ENCODE measurements around the gene S100A9. TPM values are rescaled to one million over a fixed set of nuclear protein-coding genes. Genes with fewer than 3 reads are reported as not detected.

Gene S100A9
- total RNA-seq, 1 experiment from 2014 or later: 559 TPM

DNA sequence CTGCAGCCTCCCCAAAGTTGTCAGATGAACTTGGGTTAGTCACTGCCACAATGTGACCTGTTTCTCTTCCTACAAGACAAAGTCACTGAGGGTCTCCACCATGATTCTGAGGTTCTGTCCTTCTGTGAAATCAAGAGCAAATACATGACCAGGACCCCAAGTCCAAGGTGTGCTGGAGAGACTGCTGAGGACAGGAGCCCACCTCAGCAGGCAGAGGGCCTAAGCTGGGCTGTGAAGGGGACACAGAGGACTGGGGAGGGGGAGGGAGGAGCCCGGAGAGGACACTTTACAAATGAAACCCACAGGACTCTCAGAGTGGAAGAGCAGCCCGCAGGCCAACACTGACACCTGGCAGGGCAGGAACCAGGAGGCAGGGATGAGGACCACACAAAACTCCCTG is 48.2 kb upstream of the S100A9 start:
- no peak overlapping the region for H2AFZ ChIP-seq (ENCODE audit: low read length)
- no peaks in the 10 kb centered on the region for H3K36me3 ChIP-seq (ENCODE audit: low read depth, low read length)
- H3K4me1 ChIP-seq (ENCODE audit: insufficient read depth, low read length): no peaks in the 10 kb centered on the region
- no peaks in the 10 kb centered on the region for H3F3A ChIP-seq (ENCODE audit: low read length, unreplicated experiment)
- no peak overlapping the region for H3K4me3 ChIP-seq (ENCODE audit: low read length)
- ATAC-seq: no peak
- POLR2A ChIA-PET (ENCODE audit: unreplicated experiment): no interaction called here
- intact Hi-C loops (cut with micrococcal nuclease): no loop called here
- no peaks in the 10 kb centered on the region for H3K9me3 ChIP-seq (ENCODE audit: low read length)
- no TSS peak for BruUV-seq (replicated peaks)
- H3K27me3 ChIP-seq (ENCODE audit: low read length): peaks cover 72% of the 10 kb centered on the region
- CTCF ChIA-PET: no interaction called here
- no peaks in the 10 kb centered on the region for H4K20me1 ChIP-seq (ENCODE audit: low read length)
- no peak overlapping the region for H3K27ac ChIP-seq (ENCODE audit: low read length)
- H3K9ac ChIP-seq (ENCODE audit: low read length): no peak overlapping the region
- TF ChIP-seq EZH2 (IDR thresholded peaks at IDR 0.05; ENCODE audit: low read length, unreplicated experiment): no peak
- TF ChIP-seq EZH2phosphoT487 (IDR thresholded peaks at IDR 0.05; ENCODE audit: borderline replicate concordance, low read length): no peak
- TF ChIP-seq, protein P1, sequence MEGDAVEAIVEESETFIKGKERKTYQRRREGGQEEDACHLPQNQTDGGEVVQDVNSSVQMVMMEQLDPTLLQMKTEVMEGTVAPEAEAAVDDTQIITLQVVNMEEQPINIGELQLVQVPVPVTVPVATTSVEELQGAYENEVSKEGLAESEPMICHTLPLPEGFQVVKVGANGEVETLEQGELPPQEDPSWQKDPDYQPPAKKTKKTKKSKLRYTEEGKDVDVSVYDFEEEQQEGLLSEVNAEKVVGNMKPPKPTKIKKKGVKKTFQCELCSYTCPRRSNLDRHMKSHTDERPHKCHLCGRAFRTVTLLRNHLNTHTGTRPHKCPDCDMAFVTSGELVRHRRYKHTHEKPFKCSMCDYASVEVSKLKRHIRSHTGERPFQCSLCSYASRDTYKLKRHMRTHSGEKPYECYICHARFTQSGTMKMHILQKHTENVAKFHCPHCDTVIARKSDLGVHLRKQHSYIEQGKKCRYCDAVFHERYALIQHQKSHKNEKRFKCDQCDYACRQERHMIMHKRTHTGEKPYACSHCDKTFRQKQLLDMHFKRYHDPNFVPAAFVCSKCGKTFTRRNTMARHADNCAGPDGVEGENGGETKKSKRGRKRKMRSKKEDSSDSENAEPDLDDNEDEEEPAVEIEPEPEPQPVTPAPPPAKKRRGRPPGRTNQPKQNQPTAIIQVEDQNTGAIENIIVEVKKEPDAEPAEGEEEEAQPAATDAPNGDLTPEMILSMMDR (conservative IDR thresholded peaks at IDR 0.05; ENCODE audit: low read depth, low read length): no peak
- no peaks in the 10 kb centered on the region for H3K79me2 ChIP-seq (ENCODE audit: low read length)
- no peak overlapping the region for H3K4me2 ChIP-seq (ENCODE audit: low read length)
- DNase-seq: no peak
- H3K9me2 ChIP-seq (replicated peaks; ENCODE audit: low read length): no peaks in the 10 kb centered on the region

DNA sequence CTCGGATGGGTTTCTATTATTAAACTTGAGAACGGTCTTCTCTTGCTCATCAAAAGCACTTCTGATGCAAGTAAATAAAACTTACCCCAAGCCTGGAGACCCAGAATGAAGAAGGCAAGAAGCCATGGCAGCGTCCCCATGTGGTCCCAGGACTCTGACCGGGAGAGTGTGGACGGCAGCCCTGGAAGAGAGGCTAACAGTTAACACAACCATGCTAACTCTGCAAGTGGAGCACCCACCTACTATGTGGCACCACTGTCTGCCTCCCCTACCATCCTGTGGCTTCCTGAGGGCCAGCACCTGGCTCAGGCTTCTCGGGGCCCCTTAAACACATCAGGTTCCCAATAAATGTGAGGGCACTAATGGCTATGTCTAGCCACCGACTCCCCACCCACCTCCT is 47.1 kb upstream of the S100A9 start:
- no peaks in the 10 kb centered on the region for H4K20me1 ChIP-seq (ENCODE audit: low read length)
- TF ChIP-seq EZH2 (IDR thresholded peaks at IDR 0.05; ENCODE audit: low read length, unreplicated experiment) (no peak), EZH2phosphoT487 (IDR thresholded peaks at IDR 0.05; ENCODE audit: borderline replicate concordance, low read length) (no peak)
- TF ChIP-seq, protein P1 (conservative IDR thresholded peaks at IDR 0.05; ENCODE audit: low read depth, low read length): no peak
- H3K79me2 ChIP-seq (ENCODE audit: low read length): no peaks in the 10 kb centered on the region
- no peak overlapping the region for H3K27ac ChIP-seq (ENCODE audit: low read length)
- ChIA-PET CTCF (no interaction called here), POLR2A (ENCODE audit: unreplicated experiment) (no interaction called here)
- DNase-seq: no peak
- no peak overlapping the region for H3K4me3 ChIP-seq (ENCODE audit: low read length)
- no peaks in the 10 kb centered on the region for H3K4me1 ChIP-seq (ENCODE audit: insufficient read depth, low read length)
- H3K36me3 ChIP-seq (ENCODE audit: low read depth, low read length): no peaks in the 10 kb centered on the region
- BruUV-seq (replicated peaks): no TSS peak
- intact Hi-C loops (cut with micrococcal nuclease): no loop called here
- no peaks in the 10 kb centered on the region for H3K9me3 ChIP-seq (ENCODE audit: low read length)
- no peaks in the 10 kb centered on the region for H3K9me2 ChIP-seq (replicated peaks; ENCODE audit: low read length)
- H3F3A ChIP-seq (ENCODE audit: low read length, unreplicated experiment): no peaks in the 10 kb centered on the region
- peaks cover 61% of the 10 kb centered on the region for H3K27me3 ChIP-seq (ENCODE audit: low read length)
- no peak overlapping the region for H3K9ac ChIP-seq (ENCODE audit: low read length)
- no peak for ATAC-seq
- H3K4me2 ChIP-seq (ENCODE audit: low read length): no peak overlapping the region
- H2AFZ ChIP-seq (ENCODE audit: low read length): no peak overlapping the region

DNA sequence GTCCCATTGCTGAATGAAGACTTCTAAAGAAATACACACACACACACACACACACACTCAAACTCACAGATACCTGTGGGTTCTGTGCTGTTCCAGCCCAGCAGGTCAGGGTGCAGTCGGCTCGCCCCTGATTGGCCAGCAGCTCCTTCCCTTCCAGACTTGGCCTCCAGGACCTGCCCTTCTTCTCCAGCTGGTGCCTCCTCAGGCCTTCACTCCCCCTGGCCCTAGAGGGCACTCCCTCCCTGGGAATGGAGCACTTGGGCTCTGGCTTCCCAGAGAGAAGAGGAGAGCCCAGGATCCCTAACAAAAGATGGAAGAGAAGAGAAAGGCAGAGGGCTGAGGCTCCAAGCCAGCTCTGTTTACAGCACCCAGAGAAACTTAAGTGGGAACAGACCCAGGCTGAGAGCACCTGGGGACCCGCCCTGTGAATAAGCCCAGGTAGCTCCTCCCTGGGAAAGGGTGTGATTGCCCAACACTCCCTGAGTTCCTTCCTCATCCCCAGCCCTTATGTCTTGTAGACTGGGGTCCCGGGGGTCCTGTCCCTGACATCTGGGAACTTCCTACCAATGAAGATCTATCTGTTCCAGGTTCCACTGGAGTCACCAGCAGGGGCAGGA is 45.0 kb upstream of the S100A9 start, which contains the start of gene PGLYRP3:
TSS of gene PGLYRP3 (minus strand) at position 383 of the 617 bp plus-strand sequence. CDS start 2,287 bp downstream, outside the sequence.
- ChIA-PET POLR2A (ENCODE audit: unreplicated experiment) (no interaction called here), CTCF (no interaction called here)
- Histone ChIP-seq H3K9me3 (ENCODE audit: low read length) (no peaks in the 10 kb centered on the region), H3K9me2 (replicated peaks; ENCODE audit: low read length) (no peaks in the 10 kb centered on the region), H3K27ac (ENCODE audit: low read length) (no peak within 1 kb of the TSS), H3K4me2 (ENCODE audit: low read length) (no peak within 1 kb of the TSS), H3K79me2 (ENCODE audit: low read length) (no peaks in the 10 kb centered on the region), H3F3A (ENCODE audit: low read length, unreplicated experiment) (no peaks in the 10 kb centered on the region), H3K4me3 (ENCODE audit: low read length) (no peak within 1 kb of the TSS), H3K27me3 (ENCODE audit: low read length) (peaks cover 40% of the 10 kb centered on the region), H4K20me1 (ENCODE audit: low read length) (no peaks in the 10 kb centered on the region), H3K4me1 (ENCODE audit: insufficient read depth, low read length) (no peaks in the 10 kb centered on the region), H3K36me3 (ENCODE audit: low read depth, low read length) (no peaks in the 10 kb centered on the region), H3K9ac (ENCODE audit: low read length) (no peak within 1 kb of the TSS), H2AFZ (ENCODE audit: low read length) (no peak within 1 kb of the TSS)
- TF ChIP-seq, protein P1 (conservative IDR thresholded peaks at IDR 0.05; ENCODE audit: low read depth, low read length): 0 out of 2 replicates have a peak, but pooled peaks have one; percentile 16
- TF ChIP-seq EZH2 (IDR thresholded peaks at IDR 0.05; ENCODE audit: low read length, unreplicated experiment): no peak
- intact Hi-C loops (cut with micrococcal nuclease): no loop called here
- no TSS peak for BruUV-seq (replicated peaks)
- no peak for ATAC-seq
- DNase-seq: peak; percentile 14
